GM20000 (cell line): ENCODE measurements around the gene NELFB.
A peak's percentile ranks its signal among the peaks of the same experiment; 100 is the strongest.
"Not testable (repeated sequence)": the region's sequence is repeated elsewhere in the genome, so short reads cannot be mapped to it uniquely, and the experiment has no call there.

Source experiments
- DNase-seq: peaks from one replicate; pipeline ENCODE4 v3.0.0; 2012; ENCODE audit warnings: low spot score
- TF ChIP-seq, protein P1 (sequence below): IDR thresholded peaks from 2 replicates; pipeline ENCODE4 v1.5.1; 2012; ENCODE audit warnings: mild to moderate bottlenecking, control low read depth; ENCODE audit errors: extremely low read depth, missing control alignments

Gene NELFB

DNA sequence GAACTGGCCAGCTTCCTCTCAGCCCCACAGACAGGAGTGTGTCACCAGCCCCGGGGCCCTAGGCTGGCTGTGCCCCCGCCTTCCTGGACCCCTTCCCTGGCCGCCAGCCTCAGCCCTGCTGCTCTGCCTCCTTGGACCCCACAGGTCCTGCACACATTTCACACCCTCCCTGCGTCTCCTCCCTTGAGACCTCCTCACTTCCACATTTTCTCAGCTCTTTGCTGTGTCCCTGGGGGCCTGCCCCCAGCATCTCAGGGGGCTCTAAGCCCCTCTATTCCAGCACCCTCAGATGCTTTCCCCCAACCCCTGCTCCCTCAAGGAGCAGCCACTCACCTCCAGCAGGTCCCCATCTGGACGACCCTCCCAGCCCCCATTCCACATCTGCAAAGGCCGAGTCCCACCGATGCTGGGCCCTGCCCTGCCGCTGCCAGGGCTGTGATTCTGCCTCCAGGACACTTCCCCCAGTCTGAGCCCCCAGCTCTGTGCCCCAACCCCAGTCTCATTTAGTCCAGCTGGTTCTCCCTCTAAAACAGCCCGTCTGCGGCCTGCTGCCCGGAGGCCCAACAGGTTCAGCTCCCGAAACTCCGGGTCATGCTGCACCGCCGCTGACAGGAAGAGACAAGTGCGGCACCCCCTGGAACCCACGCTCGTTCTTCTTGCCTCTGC, 20.2 kb upstream of the NELFB start:
- DNase-seq = no peak
- TF ChIP-seq, protein P1, sequence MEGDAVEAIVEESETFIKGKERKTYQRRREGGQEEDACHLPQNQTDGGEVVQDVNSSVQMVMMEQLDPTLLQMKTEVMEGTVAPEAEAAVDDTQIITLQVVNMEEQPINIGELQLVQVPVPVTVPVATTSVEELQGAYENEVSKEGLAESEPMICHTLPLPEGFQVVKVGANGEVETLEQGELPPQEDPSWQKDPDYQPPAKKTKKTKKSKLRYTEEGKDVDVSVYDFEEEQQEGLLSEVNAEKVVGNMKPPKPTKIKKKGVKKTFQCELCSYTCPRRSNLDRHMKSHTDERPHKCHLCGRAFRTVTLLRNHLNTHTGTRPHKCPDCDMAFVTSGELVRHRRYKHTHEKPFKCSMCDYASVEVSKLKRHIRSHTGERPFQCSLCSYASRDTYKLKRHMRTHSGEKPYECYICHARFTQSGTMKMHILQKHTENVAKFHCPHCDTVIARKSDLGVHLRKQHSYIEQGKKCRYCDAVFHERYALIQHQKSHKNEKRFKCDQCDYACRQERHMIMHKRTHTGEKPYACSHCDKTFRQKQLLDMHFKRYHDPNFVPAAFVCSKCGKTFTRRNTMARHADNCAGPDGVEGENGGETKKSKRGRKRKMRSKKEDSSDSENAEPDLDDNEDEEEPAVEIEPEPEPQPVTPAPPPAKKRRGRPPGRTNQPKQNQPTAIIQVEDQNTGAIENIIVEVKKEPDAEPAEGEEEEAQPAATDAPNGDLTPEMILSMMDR = no peak

DNA sequence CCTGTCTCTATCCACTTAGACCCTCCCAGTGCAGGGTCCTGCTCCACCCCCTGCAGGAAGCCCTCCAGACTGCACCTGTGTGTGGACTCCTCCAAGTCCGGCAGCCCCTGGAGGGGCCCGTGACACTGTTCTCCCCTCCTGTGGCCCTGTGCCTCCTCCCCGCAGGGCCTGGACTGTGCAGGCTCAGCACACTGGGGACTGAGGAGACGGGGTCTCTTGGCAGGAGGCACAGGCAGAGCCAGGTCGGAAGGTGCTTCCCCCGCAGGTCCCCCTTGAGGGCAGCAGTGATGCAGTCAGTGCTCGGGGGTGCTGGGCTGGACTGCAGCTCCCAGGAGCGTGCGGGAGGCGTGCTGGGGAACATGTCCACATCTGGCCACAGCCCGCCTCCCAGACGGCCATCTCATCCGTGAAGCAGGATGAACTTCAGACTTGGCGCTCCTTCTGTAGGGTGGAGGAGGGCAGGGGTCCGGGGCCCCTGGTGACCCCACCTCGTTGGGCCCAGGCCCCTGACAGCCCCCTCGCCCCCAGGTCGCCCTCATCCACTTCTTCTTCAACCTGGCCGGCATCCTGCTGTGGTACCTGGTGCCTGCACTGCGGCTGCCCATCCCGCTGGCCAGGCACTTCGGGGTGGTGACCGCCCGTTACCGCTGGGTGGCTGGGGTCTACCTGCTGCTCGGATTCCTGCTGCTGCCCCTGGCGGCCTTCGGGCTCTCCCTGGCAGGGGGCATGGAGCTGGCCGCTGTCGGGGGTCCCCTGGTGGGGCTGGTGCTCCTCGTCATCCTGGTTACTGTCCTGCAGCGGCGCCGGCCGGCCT, 19.5 kb upstream of the NELFB start:
- DNase-seq = no peak
- TF ChIP-seq, protein P1 = no peak

DNA sequence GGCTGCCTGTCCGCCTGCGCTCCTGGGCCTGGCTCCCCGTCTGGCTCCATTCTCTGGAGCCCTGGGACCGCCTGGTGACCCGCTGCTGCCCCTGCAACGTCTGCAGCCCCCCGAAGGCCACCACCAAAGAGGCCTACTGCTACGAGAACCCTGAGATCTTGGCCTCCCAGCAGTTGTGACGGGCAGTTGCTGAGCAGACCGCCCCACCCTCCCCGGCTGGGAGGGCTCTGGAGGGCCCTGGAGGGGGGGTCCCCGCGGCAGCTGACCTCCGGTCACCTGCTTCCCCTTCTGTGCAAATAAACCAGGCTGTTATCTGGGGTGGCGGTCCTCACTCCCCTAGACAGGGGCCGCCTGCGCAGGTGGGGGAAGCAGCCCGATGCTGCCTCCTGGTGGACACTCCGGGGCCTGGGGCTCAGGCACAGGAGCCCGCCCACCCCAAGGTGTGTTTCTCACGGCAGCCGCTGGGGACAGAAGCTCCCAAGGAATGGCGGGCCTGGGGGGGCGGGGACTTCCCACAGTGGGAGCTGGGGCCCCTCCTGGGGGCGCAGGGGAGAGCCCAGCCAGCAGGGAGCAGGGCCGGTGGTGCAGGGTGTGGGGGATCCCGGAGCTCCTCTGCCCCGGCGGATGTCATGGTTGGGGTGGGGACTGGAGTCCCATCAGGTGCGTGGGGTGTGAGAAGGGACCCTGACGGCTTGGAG, 18.7 kb upstream of the NELFB start:
- TF ChIP-seq, protein P1 = peak; percentile 97
- DNase-seq = peak; percentile 98

DNA sequence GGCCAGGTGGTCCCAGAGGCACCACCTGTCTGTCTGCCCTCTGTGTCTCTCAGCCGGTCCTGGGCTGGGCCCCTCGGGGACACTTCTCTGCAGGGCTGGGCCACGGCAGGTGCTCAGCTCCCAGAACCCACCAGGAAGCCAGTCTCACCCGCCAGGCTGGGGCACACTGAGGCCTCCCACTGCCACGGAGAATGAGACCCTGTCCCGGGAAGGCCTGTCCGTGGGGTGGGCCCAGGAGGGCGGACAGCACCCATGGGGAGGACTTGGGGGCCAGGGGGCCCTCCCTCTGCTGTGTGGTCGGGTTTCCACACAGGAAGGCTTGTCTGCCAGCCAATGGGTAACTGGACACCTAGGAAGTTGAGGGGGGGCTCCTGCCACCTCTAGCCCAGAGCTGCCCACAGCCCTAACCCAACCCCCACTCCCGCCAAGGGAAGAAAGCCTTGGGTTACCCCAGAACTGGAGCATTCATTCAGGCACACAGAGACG, 18.1 kb upstream of the NELFB start:
- TF ChIP-seq, protein P1 = no peak
- DNase-seq = no peak

DNA sequence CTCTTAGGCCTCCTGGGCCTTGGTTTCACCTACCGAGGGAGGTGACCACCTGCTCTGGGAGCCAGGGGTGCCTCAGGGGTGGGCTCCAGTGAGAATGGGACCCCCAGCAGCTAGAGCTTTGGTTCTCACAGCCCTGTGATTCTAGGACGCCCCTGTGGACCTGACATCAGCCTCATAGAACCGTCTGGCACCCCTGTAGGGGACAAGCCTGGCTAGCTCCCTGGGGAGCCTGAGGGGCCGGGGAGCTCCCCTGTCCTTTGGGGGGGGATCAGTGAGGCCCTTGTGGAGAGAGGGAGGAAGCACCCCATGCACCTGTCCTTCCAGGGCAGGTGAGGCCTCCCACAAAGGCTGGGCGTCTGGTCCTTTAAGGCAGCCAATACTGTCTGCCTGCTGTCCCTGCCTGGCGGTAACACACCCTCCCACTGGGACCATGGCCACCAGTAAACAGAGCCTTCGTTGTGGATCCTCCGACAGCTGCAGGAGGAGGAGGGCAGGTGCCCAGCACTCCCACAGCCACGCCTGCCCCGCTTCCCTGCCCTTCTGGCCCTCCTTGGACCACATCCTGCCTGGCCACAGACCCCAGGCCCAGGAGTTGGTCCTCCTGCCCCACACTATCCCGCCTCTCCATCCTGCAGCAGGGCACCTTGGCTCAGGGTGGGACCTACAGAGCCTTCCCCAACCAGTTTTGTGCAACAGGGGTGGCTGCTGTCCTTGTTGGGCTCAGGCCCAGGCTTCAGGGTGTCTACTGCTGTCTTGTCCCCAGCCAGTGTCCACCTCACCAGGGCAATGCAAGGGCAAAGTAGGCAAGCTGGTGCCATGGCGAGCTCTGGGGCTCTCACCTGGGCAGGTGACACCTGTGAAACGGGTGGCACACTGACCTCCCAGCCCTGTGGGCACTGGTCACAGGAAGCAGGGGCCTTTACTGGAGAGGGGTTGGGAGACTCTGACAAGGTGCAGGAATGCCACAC, 17.1 kb upstream of the NELFB start:
- TF ChIP-seq, protein P1 = no peak
- DNase-seq = no peak

DNA sequence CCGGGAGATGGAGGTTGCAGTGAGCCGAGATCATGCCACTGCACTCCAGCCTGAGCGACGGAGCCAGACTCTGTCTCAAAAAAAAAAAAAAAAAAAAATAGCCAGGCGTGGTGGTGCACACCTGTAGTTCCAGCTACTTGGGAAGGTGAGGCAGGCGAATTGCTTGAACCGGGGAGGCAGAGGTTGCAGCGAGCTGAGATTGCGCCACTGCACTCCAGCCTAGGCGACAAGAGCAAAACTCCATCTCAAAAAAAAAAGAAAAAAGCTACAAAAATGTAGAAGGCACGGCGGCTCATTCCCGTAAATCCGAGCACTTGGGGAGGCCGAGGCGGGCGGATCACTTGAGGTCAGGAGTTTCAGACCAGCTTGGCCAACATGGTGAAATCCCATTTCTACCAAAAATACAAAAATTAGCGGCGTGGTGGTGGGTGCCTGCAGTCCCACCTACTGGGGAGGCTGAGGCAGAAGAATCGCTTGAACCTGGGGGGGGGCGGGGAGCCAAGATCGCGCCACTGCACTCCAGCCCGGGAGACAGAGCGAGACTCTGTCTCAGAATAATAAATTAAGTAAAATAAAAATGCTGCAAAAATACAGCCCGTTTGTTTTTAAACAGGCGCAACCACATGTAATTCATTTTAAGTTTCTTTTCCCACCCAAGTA, 15.5 kb upstream of the NELFB start:
- not testable (repeated sequence) for DNase-seq

DNA sequence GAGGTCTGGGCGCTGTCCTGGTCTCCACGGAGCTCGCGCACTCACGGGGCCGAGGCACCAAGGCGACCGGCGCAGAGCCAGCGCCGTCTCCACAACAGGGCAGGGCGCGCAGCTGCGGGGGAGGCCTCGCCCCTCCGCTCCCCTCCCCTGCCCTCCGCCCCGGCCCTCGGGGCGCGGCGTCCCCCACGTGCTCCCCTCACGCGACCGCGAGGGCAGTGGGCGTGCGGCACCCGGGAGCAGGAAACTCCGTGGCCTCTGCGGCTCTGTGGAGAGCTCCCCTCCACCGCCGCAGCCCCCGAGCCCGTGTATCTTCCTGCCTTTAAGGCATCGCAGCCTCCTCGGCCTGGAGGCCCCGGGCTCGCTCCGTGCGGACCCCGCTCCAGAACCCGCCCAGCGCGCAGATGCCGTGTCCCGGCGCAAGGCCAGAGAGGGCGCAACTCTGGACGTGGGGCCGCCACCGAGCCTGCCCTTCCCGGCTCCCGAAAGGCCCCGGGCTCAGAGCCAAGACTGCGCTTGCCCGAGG, 14.7 kb upstream of the NELFB start:
- DNase-seq = peak; percentile 83
- TF ChIP-seq, protein P1 = peak; percentile 21
